Testis (tissue), 2 donors: ENCODE data around the gene TBL2.

ENCODE experiments used
- POLR2A ChIP-seq: fragments of 450-650 bp; IDR thresholded peaks from one replicate; pipeline ENCODE4 v1.6.1; 2017; ENCODE audit warnings: antibody characterized with exemption, mild to moderate bottlenecking, moderate library complexity
- TF ChIP-seq, protein P1 (sequence below), 3 experiments: fragments of 450-650 bp in 2 of 3; fragments of 200-600 bp in 1 of 3; sonication (generic) in 1 of 3; IDR thresholded peaks; one replicate each; pipeline ENCODE4 v1.5.1; 2016 to 2019; ENCODE audit warnings: antibody characterized with exemption in 3 of 3, mild to moderate bottlenecking in 2 of 3, moderate library complexity in 1 of 3

DNA sequence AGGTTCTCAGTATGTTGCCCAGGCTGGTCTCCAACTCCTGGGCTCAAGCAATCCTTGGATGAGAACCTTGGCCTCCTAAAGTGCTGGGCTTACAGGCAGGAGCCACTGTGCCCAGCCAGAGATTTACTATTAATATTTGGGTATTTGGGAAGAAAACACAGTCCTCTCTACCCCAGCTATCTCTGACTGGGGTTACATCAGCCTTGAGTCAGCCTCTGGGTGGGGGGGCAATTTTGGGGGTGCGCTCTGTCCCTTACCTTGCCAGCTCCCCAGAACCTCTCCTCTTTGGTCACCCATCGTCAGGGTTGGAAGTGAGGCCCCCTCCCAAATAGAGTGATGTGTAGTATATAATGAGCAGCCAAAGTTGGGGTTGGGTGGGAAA is 44.1 kb upstream of the TBL2 start:
- TF ChIP-seq, protein P1, sequence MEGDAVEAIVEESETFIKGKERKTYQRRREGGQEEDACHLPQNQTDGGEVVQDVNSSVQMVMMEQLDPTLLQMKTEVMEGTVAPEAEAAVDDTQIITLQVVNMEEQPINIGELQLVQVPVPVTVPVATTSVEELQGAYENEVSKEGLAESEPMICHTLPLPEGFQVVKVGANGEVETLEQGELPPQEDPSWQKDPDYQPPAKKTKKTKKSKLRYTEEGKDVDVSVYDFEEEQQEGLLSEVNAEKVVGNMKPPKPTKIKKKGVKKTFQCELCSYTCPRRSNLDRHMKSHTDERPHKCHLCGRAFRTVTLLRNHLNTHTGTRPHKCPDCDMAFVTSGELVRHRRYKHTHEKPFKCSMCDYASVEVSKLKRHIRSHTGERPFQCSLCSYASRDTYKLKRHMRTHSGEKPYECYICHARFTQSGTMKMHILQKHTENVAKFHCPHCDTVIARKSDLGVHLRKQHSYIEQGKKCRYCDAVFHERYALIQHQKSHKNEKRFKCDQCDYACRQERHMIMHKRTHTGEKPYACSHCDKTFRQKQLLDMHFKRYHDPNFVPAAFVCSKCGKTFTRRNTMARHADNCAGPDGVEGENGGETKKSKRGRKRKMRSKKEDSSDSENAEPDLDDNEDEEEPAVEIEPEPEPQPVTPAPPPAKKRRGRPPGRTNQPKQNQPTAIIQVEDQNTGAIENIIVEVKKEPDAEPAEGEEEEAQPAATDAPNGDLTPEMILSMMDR (IDR thresholded peaks at IDR 0.05) = no peak
- no peak for TF ChIP-seq POLR2A
